ENCODE results near the gene SCARB1. TPM values are rescaled to one million over a fixed set of nuclear protein-coding genes. Genes with fewer than 3 reads are reported as not detected.
A peak's percentile ranks its signal among the peaks of the same experiment; 100 is the strongest.

Gene SCARB1
- total and polyA plus RNA-seq, 2 of the 13 experiments (the other 11 are each of a cell fraction or from before 2014, with no cell fraction given): 63.4 to 160 TPM

DNA sequence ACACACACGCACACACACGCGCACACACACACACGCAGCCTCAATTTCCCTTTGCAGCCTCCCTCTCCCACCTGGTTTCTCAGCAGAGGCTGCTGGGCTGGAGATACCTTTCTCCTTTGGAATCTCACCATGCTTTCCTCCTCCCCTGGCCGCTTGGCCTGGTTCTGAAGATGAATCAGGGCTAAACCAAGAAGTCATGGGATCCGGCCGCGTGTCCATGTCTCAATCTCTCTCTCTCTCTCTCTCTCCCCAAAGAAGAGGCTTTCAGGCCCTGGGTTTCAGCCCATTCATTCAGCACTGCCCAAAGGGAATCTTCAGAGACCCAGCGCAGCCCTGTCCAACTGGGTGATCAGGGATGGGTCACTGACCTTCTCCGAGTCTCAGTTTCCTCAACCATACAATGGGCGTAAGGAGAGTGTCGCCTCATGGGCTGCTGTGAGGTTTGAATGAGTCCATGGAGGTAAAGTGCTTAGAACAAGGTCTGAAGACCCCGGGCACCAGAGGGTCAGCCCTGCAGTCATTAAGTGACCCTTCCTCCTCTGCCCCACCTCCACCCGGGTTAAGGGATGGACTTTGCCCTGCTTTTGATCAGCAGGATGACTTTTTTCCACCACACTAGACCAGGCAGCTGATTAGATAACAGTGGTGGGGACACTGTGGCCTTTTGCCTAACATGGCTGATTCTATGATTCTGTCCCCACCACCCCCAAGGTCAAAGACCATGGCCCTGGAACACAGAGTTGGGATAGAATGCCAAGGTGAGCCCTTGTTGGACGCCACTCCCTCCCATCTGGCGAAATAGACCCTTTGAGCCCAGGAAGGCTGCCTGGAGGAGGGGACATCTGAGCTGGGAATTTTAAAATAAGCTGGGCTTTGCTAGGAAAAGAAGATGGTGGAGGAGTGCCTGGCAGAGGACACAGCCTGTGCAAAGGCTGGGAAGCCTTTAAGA lies 42.1 kb downstream of the SCARB1 start (continued):
- TF ChIP-seq ISX (CRISPR knock-in tag; conservative IDR thresholded peaks at IDR 0.05): no peak
- TF ChIP-seq ZNF335 (CRISPR knock-in tag; IDR thresholded peaks at IDR 0.05): no peak
- TF ChIP-seq, protein P1, sequence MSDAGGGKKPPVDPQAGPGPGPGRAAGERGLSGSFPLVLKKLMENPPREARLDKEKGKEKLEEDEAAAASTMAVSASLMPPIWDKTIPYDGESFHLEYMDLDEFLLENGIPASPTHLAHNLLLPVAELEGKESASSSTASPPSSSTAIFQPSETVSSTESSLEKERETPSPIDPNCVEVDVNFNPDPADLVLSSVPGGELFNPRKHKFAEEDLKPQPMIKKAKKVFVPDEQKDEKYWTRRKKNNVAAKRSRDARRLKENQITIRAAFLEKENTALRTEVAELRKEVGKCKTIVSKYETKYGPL (CRISPR knock-in tag; IDR thresholded peaks at IDR 0.05): peak; percentile 84; the same call in 1 of the 2 replicates
- 0 out of 4 replicates have a peak, but pooled peaks of 1 of the 2 experiments have one; percentile 15 for TF ChIP-seq MAFK (conservative IDR thresholded peaks at IDR 0.05 in 1 of 2, IDR thresholded peaks at IDR 0.05 in 1 of 2; ENCODE audit: low read length in 2 of 2)
- TF ChIP-seq ZBTB38 (CRISPR knock-in tag; IDR thresholded peaks at IDR 0.05): peak; percentile 74
- TF ChIP-seq GATA4 (IDR thresholded peaks at IDR 0.05; ENCODE audit: borderline replicate concordance, low read depth): peak; percentile 95
- 0 out of 2 replicates have a peak, but pooled peaks have one; percentile 36 for TF ChIP-seq ZNF441 (CRISPR knock-in tag; IDR thresholded peaks at IDR 0.05; ENCODE audit: borderline replicate concordance)
- TF ChIP-seq, protein P2, sequence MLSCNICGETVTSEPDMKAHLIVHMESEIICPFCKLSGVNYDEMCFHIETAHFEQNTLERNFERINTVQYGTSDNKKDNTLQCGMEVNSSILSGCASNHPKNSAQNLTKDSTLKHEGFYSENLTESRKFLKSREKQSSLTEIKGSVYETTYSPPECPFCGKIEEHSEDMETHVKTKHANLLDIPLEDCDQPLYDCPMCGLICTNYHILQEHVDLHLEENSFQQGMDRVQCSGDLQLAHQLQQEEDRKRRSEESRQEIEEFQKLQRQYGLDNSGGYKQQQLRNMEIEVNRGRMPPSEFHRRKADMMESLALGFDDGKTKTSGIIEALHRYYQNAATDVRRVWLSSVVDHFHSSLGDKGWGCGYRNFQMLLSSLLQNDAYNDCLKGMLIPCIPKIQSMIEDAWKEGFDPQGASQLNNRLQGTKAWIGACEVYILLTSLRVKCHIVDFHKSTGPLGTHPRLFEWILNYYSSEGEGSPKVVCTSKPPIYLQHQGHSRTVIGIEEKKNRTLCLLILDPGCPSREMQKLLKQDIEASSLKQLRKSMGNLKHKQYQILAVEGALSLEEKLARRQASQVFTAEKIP (CRISPR knock-in tag; IDR thresholded peaks at IDR 0.05; ENCODE audit: borderline replicate concordance): no peak
- no peak for TF ChIP-seq HOXA5 (CRISPR knock-in tag; IDR thresholded peaks at IDR 0.05)
- TF ChIP-seq NFE2L1 (CRISPR knock-in tag; IDR thresholded peaks at IDR 0.05; ENCODE audit: borderline replicate concordance): no peak
- TF ChIP-seq ZNF451 (CRISPR knock-in tag; IDR thresholded peaks at IDR 0.05): peak; percentile 61; the same call in 1 of the 2 replicates
- TF ChIP-seq, protein P3, sequence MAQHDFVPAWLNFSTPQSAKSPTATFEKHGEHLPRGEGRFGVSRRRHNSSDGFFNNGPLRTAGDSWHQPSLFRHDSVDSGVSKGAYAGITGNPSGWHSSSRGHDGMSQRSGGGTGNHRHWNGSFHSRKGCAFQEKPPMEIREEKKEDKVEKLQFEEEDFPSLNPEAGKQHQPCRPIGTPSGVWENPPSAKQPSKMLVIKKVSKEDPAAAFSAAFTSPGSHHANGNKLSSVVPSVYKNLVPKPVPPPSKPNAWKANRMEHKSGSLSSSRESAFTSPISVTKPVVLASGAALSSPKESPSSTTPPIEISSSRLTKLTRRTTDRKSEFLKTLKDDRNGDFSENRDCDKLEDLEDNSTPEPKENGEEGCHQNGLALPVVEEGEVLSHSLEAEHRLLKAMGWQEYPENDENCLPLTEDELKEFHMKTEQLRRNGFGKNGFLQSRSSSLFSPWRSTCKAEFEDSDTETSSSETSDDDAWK (CRISPR knock-in tag; IDR thresholded peaks at IDR 0.05): no peak
- TF ChIP-seq, protein P4, sequence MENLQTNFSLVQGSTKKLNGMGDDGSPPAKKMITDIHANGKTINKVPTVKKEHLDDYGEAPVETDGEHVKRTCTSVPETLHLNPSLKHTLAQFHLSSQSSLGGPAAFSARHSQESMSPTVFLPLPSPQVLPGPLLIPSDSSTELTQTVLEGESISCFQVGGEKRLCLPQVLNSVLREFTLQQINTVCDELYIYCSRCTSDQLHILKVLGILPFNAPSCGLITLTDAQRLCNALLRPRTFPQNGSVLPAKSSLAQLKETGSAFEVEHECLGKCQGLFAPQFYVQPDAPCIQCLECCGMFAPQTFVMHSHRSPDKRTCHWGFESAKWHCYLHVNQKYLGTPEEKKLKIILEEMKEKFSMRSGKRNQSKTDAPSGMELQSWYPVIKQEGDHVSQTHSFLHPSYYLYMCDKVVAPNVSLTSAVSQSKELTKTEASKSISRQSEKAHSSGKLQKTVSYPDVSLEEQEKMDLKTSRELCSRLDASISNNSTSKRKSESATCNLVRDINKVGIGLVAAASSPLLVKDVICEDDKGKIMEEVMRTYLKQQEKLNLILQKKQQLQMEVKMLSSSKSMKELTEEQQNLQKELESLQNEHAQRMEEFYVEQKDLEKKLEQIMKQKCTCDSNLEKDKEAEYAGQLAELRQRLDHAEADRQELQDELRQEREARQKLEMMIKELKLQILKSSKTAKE (CRISPR knock-in tag; IDR thresholded peaks at IDR 0.05; ENCODE audit: borderline replicate concordance): peak; percentile 95
- no peak for TF ChIP-seq ZNF17 (CRISPR knock-in tag; IDR thresholded peaks at IDR 0.05)
- TF ChIP-seq, protein P5, sequence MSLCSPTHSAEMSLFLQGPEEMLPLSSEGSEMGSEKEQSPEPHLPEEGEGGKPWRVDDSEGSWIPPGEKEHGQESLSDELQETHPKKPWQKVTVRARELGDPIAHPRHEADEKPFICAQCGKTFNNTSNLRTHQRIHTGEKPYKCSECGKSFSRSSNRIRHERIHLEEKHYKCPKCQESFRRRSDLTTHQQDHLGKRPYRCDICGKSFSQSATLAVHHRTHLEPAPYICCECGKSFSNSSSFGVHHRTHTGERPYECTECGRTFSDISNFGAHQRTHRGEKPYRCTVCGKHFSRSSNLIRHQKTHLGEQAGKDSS (CRISPR knock-in tag; IDR thresholded peaks at IDR 0.05; ENCODE audit: borderline replicate concordance, low read depth): no peak; the same call in 1 of the 2 replicates
- TF ChIP-seq MYC (CRISPR knock-in tag; IDR thresholded peaks at IDR 0.05; ENCODE audit: borderline replicate concordance): peak; percentile 64; the same call in 1 of the 2 replicates
- no peak for TF ChIP-seq NAIF1 (CRISPR knock-in tag; IDR thresholded peaks at IDR 0.05; ENCODE audit: borderline replicate concordance)
- TF ChIP-seq NR3C1 (CRISPR knock-in tag; IDR thresholded peaks at IDR 0.05): no peak
- no peak; the same call in 1 of the 2 replicates for TF ChIP-seq YEATS4 (CRISPR knock-in tag; IDR thresholded peaks at IDR 0.05; ENCODE audit: borderline replicate concordance)
- 0 out of 2 replicates have a peak, but pooled peaks have one; percentile 45 for TF ChIP-seq ATF7-NPFF (CRISPR knock-in tag; IDR thresholded peaks at IDR 0.05; ENCODE audit: low read depth)
